ENCODE results near the gene UQCRQ. TPM values are rescaled to one million over a fixed set of nuclear protein-coding genes. Genes with fewer than 3 reads are reported as not detected.

UQCRQ gene
- total and polyA plus RNA-seq, 9 of the 15 experiments (the other 6 are each of a cell fraction or from before 2014, with no cell fraction given): 235 to 2,421 (median 883) TPM

DNA sequence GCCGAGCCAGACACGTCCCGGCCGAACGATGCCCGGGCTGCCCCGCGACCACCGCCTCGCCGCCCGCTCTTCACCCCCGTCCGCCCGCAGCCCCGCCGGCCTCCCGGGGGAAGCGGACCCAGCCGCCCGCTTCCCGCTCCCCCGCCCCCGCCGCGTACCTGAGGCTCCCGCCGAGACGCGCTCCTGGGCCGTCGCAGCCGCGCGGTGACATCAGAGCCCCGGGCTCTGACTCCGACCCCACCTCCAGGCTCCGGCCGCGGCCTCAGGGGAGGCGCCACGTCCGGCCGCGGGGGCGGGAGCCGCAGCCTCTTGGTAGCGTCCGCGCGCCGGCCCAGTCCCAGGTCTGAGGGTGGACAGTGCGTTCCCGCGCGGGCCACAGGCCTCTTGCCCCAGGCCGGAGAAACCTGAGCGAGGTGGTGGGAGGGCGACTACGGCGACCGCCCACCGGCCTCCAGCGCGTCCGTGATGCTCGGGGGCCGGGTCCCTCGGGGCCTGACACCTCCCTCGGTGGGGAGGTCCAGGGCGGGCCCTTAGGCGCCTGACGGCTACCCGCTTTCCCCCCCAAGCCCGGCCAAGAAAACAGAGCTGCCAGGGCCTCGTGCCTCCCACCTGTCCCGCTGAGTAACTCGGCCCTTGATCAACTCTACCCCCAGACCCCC is 35.9 kb upstream of the UQCRQ start, which contains the start of gene SHROOM1 (continued):
- TF ChIP-seq, protein P1, sequence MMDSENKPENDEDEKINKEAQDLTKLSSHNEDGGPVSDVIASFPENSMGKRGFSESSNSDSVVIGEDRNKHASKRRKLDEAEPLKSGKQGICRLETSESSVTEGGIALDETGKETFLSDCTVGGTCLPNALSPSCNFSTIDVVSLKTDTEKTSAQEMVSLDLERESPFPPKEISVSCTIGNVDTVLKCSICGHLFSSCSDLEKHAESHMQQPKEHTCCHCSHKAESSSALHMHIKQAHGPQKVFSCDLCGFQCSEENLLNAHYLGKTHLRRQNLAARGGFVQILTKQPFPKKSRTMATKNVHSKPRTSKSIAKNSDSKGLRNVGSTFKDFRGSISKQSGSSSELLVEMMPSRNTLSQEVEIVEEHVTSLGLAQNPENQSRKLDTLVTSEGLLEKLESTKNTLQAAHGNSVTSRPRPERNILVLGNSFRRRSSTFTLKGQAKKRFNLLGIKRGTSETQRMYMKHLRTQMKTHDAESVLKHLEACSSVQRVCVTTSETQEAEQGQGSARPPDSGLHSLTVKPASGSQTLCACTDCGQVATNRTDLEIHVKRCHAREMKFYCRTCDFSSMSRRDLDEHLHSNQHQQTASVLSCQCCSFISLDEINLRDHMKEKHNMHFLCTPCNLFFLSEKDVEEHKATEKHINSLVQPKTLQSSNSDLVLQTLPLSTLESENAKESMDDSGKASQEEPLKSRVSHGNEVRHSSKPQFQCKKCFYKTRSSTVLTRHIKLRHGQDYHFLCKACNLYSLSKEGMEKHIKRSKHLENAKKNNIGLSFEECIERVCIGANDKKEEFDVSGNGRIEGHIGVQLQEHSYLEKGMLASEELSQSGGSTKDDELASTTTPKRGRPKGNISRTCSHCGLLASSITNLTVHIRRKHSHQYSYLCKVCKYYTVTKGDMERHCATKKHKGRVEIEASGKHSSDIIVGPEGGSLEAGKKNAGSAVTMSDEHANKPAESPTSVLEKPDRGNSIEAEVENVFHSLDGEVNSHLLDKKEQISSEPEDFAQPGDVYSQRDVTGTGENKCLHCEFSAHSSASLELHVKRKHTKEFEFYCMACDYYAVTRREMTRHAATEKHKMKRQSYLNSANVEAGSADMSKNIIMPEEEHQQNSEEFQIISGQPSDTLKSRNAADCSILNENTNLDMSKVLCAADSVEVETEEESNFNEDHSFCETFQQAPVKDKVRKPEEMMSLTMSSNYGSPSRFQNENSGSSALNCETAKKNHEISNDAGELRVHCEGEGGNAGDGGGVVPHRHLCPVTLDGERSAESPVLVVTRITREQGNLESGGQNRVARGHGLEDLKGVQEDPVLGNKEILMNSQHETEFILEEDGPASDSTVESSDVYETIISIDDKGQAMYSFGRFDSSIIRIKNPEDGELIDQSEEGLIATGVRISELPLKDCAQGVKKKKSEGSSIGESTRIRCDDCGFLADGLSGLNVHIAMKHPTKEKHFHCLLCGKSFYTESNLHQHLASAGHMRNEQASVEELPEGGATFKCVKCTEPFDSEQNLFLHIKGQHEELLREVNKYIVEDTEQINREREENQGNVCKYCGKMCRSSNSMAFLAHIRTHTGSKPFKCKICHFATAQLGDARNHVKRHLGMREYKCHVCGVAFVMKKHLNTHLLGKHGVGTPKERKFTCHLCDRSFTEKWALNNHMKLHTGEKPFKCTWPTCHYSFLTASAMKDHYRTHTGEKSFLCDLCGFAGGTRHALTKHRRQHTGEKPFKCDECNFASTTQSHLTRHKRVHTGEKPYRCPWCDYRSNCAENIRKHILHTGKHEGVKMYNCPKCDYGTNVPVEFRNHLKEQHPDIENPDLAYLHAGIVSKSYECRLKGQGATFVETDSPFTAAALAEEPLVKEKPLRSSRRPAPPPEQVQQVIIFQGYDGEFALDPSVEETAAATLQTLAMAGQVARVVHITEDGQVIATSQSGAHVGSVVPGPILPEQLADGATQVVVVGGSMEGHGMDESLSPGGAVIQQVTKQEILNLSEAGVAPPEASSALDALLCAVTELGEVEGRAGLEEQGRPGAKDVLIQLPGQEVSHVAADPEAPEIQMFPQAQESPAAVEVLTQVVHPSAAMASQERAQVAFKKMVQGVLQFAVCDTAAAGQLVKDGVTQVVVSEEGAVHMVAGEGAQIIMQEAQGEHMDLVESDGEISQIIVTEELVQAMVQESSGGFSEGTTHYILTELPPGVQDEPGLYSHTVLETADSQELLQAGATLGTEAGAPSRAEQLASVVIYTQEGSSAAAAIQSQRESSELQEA (IDR thresholded peaks at IDR 0.05; ENCODE audit: low read depth): no peak
- TF ChIP-seq ZNF239 (CRISPR knock-in tag; IDR thresholded peaks at IDR 0.05) (no peak), RBFOX2 (IDR thresholded peaks at IDR 0.05; ENCODE audit: low read depth, low read length) (peak; percentile 92), U2AF1 (optimal IDR thresholded peaks at IDR 0.05; ENCODE audit: low read depth, low read length) (no peak), TRIM28 (IDR thresholded peaks at IDR 0.05) (0 out of 2 replicates have a peak, but pooled peaks have one; percentile 21), SLC30A9 (CRISPR knock-in tag; IDR thresholded peaks at IDR 0.05) (no peak)
- TF ChIP-seq, protein P2, sequence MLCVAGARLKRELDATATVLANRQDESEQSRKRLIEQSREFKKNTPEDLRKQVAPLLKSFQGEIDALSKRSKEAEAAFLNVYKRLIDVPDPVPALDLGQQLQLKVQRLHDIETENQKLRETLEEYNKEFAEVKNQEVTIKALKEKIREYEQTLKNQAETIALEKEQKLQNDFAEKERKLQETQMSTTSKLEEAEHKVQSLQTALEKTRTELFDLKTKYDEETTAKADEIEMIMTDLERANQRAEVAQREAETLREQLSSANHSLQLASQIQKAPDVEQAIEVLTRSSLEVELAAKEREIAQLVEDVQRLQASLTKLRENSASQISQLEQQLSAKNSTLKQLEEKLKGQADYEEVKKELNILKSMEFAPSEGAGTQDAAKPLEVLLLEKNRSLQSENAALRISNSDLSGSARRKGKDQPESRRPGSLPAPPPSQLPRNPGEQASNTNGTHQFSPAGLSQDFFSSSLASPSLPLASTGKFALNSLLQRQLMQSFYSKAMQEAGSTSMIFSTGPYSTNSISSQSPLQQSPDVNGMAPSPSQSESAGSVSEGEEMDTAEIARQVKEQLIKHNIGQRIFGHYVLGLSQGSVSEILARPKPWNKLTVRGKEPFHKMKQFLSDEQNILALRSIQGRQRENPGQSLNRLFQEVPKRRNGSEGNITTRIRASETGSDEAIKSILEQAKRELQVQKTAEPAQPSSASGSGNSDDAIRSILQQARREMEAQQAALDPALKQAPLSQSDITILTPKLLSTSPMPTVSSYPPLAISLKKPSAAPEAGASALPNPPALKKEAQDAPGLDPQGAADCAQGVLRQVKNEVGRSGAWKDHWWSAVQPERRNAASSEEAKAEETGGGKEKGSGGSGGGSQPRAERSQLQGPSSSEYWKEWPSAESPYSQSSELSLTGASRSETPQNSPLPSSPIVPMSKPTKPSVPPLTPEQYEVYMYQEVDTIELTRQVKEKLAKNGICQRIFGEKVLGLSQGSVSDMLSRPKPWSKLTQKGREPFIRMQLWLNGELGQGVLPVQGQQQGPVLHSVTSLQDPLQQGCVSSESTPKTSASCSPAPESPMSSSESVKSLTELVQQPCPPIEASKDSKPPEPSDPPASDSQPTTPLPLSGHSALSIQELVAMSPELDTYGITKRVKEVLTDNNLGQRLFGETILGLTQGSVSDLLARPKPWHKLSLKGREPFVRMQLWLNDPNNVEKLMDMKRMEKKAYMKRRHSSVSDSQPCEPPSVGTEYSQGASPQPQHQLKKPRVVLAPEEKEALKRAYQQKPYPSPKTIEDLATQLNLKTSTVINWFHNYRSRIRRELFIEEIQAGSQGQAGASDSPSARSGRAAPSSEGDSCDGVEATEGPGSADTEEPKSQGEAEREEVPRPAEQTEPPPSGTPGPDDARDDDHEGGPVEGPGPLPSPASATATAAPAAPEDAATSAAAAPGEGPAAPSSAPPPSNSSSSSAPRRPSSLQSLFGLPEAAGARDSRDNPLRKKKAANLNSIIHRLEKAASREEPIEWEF (CRISPR knock-in tag; IDR thresholded peaks at IDR 0.05): no peak
- TF ChIP-seq, protein P3, sequence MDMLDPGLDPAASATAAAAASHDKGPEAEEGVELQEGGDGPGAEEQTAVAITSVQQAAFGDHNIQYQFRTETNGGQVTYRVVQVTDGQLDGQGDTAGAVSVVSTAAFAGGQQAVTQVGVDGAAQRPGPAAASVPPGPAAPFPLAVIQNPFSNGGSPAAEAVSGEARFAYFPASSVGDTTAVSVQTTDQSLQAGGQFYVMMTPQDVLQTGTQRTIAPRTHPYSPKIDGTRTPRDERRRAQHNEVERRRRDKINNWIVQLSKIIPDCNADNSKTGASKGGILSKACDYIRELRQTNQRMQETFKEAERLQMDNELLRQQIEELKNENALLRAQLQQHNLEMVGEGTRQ (CRISPR knock-in tag; IDR thresholded peaks at IDR 0.05): no peak
- TF ChIP-seq, protein P4, sequence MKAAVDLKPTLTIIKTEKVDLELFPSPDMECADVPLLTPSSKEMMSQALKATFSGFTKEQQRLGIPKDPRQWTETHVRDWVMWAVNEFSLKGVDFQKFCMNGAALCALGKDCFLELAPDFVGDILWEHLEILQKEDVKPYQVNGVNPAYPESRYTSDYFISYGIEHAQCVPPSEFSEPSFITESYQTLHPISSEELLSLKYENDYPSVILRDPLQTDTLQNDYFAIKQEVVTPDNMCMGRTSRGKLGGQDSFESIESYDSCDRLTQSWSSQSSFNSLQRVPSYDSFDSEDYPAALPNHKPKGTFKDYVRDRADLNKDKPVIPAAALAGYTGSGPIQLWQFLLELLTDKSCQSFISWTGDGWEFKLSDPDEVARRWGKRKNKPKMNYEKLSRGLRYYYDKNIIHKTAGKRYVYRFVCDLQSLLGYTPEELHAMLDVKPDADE (conservative IDR thresholded peaks at IDR 0.05; ENCODE audit: control insufficient read depth, low read depth, low read length): no peak
- TF ChIP-seq, protein P5, sequence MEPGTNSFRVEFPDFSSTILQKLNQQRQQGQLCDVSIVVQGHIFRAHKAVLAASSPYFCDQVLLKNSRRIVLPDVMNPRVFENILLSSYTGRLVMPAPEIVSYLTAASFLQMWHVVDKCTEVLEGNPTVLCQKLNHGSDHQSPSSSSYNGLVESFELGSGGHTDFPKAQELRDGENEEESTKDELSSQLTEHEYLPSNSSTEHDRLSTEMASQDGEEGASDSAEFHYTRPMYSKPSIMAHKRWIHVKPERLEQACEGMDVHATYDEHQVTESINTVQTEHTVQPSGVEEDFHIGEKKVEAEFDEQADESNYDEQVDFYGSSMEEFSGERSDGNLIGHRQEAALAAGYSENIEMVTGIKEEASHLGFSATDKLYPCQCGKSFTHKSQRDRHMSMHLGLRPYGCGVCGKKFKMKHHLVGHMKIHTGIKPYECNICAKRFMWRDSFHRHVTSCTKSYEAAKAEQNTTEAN (CRISPR knock-in tag; IDR thresholded peaks at IDR 0.05): no peak
